GM19438 (cell line): ENCODE measurements around the gene GABRA5.

Experiments
- ATAC-seq: cut with Tn5 transposase; IDR thresholded peaks from one replicate; pipeline ENCODE4 v1.9.1; 2021; ENCODE audit warnings: low read depth; ENCODE audit not compliant: unreplicated experiment

The GABRA5 gene

GRCh38 chr15:26910715-26911114 is 43.9 kb downstream of the GABRA5 start:
- ATAC-seq: no peak

DNA sequence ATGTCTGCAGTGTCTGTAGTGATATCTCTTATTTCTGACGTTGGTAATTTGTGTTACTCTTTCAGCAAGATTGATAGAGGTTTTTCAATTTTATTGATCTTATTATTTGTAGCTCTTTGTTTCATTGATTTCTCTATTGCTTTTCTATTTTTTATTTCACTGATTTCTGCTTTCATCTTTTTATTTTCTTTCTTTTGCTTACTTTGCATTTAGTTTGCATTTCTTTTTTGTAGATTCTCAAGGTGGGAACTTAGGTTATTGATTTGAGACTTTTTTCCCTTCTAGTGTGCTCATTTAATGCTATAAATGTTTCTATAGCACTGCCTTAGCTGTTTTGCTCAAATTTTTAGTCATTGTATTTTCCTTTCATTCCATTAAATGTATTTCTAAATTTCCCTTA is 54.6 kb downstream of the GABRA5 start:
- ATAC-seq: no peak

DNA sequence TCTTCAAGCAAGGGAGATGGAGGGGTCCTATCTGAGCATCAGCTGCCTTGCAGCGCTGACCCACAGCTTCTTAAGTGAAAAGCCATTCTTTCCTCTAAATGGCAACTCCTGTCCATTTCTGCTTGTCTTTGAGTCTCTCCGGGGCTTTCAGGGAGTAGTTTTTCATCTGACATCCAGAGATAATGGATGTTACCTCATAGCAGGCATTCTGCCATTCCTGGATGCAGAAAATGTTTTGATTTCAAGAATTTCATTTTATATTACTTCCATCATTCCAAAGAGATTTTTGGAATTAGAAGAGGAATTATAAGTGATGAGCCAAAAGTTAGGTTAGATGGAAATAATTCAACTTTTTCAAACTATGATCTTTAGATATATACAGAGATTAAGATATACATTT is 59.2 kb downstream of the GABRA5 start:
- no peak for ATAC-seq

DNA sequence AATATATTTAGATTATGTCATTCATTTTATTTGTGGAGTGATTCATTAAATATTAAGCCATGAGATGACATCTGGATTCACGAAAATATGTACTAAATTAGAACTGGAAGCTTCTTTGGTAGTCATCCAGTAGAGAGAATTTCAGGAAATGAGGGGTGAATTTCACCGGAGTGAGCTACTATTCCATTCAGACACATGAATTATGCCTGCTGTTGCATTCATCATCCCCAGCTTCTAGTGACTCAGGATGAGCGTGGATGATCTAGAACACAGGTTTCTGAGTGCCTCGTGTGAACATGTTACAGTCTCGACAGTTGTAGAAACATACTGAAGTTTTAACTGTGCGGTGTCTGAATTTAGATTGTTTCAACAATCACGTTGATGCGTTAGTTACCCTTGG is 61.2 kb downstream of the GABRA5 start:
- ATAC-seq: no peak

DNA sequence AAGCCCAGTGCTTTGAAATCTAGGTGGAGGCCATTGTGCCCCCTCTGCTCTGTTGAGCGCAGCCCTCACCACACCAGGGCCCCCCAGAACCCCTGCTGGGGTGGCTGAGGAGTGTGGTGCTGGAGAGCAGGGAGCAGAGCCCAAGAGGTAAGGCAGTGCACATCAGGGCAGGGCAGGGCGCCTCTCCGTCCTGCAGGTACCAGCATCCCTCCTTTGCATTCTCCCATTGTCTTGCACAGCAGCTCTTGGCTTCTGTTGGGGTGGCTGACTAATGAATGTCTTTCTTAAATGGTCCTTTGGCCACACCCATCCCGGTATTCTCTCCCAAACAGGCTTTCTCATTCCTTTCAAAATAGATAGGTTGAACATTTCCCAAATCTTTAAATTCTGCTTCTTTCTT is 62.7 kb downstream of the GABRA5 start:
- ATAC-seq: no peak

GRCh38 chr15:26934848-26935247 is 68.0 kb downstream of the GABRA5 start:
- no peak for ATAC-seq

GRCh38 chr15:26935322-26935721 is 68.5 kb downstream of the GABRA5 start:
- no peak for ATAC-seq

DNA sequence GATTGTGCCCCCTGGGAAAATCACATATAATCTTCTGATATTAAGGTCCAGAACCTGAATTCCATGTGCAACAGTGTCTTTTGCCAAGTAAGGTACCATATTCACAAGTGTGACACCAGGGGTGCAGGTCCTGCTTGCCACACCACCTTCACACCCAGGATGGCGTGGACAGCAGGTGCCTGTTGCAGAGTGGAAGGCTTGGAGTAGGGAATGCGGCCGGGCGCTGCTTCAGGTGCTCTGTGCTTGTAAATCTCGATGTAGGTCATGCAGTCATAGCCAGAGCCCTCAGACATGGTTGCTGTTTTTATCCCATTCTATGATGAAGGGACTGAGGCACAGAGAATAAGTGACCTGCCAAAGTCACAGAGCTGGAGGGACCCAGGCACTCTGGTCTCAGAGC is 69.6 kb downstream of the GABRA5 start:
- no peak for ATAC-seq

DNA sequence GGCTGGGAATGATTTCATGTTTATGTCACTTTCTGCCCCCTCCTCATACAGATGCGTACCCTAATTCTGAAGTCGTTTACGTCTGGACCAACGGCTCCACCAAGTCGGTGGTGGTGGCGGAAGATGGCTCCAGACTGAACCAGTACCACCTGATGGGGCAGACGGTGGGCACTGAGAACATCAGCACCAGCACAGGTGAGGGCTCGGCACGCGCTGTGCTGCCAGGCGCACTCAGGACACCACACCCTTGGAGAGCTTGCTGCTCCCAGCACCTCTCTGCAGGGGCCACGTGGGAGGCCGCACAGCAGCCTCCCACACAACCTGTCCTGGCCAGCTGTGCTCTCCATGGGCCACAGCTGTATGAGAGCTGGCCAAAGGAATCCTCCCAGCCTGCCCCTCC is 70.3 kb downstream of the GABRA5 start:
- no peak for ATAC-seq

DNA sequence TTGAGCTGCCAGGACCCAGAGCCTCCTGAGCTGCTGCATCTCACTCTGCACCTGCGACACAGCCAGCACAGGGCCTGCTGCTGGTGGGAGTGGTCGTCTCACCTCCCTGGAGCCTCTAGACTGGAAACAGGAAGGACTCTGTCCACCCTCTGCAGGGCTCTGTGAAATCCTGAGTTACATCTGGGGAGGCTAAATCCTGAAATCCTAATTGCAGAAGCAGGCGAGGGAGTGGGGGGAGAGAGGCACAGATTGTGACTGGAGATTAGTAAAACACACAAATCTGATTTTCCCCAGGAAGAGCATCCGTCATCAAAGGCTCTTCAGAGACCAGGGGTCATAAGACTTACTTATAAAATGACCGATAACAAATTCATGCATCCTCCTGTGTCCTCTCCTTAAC is 72.5 kb downstream of the GABRA5 start:
- ATAC-seq: no peak

DNA sequence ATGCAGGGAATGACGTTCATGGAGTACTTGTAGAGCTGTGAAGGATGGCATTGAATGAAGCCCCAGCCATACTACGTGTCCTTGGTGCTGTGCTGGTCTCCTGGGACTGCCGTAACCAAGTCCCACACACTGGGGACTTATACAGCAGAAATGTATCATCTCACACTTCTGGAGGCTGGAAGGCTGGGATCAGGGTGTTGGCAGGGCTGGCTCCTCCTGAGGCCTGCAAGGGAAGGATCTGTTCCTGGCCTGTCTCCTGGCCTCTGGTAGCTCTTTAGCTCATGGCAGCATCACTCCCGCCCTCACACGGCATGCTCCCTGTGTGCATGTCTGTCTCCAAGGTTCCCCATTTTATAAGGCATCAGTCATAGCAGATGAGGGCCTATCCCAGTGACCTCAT is 74.6 kb downstream of the GABRA5 start:
- ATAC-seq: no peak

DNA sequence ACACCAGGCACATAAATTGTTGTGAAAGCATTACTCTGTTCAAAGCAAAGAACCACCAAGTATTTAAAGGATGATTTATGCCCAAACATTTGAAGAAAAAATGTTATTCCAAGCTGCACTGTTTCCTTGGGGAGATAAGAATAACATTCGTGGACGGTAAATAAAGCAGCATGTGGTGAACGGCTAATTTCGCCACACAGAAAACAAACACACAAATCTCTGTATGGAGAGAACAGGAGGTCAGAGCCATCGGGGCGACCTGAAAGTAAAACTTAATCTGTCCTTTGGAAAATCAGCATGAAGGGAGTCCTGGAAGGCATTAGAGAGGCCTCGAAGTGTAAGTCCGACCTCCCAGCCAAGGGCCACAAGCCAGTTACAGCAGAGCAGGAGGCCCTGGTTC is 77.0 kb downstream of the GABRA5 start:
- ATAC-seq: no peak

DNA sequence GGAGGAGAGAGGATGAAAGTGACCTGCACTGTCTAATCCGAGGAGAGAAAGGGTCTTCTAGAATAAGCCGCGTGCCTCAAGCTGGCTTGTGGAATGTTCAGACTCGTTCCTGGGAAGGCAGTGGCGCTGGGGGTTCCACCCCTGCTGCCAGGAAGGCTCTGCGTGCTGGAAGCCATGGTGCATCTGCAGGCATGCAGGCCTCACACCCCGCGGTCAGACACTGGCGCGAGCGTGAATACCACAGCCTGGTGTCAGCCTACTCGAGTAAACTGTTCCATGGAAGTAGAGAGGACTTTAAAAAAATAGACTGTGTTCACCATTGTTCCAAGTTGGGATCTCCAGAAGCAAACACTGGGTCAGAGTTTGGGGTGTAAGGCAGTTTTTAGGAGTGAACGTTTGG is 78.2 kb downstream of the GABRA5 start:
- no peak for ATAC-seq

DNA sequence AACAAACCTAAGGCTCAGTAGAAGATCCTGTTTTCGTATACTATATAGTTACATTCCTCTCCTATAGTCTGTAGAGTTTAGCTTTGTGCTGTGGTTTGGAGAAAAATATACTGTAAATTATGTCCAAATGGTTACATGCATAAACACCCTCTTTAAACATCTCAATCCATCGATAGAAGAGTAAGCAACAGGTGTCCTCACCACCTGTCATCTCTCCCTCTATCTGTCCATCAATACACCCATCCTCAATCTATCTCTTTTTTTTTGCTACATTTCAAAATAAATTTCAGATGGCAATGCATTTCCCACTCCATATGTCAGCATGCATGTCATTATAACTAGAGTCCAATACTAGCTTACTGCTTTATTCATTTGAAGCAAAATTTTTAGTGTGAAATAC is 83.1 kb downstream of the GABRA5 start:
- no peak for ATAC-seq

DNA sequence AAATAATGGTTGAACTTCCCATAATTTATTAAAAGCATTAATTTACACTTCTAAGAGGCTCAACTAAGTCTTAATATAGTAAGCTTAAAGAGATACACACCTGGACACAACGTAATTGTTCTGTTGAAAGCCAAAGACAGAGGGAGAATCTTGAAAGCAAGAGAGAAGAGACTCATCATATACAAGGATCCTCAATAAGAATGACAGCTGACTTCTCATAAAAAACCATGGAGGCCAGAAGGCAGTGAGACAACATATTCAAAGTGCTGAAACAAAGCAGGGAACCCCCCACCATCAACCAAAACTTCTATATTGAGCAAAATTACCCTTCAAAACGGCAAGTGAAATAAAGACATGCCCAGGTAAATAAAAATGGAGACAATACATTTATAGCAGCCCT is 87.5 kb downstream of the GABRA5 start:
- no peak for ATAC-seq

- ATAC-seq: no peak
Measured at GRCh38 chr15:26967719-26968269, 100.9 kb downstream of the GABRA5 start.

DNA sequence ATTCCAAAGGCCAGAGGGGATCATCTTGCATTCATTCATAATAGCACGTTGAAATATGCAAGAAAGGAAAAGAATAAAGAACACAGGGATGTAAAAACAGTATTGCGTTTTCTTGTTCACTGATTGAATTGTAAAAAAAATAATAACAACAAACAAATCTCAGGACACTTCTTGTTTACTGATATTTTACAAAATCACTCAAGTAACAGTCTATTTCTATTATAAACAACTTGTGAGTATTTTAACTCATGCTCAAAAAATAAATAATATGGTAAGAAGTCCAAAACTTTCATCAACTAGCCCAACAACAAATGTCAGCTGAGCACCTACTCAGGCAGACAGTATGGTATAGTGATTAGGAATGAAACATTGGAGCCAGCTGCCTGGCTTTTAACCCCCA is 101.9 kb downstream of the GABRA5 start:
- ATAC-seq: no peak

DNA sequence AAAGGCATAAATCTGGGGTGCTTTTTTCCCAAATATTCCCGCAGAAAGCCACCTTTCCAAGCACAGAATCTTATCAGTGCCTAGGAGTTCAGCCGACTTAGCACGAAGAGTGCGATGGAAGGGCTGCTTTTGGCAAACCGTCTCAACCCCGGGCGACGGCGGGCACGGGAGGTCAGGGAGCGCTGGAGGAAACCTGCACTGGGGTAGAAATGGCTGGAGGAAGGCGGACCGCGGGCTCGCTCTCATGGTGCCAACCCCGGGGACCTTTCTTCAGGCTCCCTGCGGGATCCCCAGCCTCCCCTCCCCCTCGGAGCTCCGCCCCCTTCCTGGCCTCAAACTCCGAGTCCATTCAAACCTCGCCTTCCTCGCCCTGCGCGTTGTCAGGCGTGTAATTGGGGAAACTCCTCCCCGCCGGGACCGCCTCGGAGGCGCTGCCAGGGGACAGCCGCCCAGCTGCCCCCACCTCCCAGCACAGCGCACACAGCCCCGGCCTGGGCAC is 103.9 kb downstream of the GABRA5 start, which contains the start of gene GABRG3:
Gene GABRG3 (plus strand): TSS at position 470 of the 499 bp plus-strand sequence.
- ATAC-seq: no peak

GRCh38 chr15:26971271-26972018 is 104.6 kb downstream of the GABRA5 start:
- ATAC-seq: no peak

- ATAC-seq: no peak
Measured at GRCh38 chr15:26972636-26973035, 105.8 kb downstream of the GABRA5 start.

GRCh38 chr15:26974120-26974780 is 107.4 kb downstream of the GABRA5 start:
- ATAC-seq: no peak

DNA sequence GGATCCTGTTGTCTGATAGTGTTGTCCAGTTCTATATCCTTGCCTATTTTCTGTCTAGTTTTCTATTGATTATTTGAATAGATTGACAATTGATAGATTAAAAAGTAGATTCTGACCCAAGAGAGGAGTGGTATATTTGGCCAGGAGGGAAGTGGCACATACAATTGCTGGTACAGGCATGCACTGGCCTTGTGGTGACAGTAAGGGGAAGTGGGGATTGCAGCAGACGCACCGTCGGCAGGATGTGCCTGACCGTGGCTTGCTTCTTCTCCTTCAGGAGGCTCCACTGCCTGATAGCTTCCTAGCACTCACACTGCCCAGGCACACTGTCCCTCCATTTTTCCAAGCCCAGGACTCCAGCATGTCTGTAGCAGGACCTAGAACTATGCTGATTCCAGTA is 114.6 kb downstream of the GABRA5 start:
- no peak for ATAC-seq
